GM18507 (cell line): ENCODE results near the gene MRPL53.

Experiments
- DNase-seq: peaks from one replicate; pipeline ENCODE4 v3.0.0; 2011; ENCODE audit warnings: low read depth; ENCODE audit not compliant: insufficient read length; ENCODE audit errors: extremely low spot score
- FAIRE-seq: peaks from 2 replicates; lab custom pipeline; 2011; peaks lifted over from hg19 to GRCh38; lab: Jason Lieb, UNC

The MRPL53 gene

DNA sequence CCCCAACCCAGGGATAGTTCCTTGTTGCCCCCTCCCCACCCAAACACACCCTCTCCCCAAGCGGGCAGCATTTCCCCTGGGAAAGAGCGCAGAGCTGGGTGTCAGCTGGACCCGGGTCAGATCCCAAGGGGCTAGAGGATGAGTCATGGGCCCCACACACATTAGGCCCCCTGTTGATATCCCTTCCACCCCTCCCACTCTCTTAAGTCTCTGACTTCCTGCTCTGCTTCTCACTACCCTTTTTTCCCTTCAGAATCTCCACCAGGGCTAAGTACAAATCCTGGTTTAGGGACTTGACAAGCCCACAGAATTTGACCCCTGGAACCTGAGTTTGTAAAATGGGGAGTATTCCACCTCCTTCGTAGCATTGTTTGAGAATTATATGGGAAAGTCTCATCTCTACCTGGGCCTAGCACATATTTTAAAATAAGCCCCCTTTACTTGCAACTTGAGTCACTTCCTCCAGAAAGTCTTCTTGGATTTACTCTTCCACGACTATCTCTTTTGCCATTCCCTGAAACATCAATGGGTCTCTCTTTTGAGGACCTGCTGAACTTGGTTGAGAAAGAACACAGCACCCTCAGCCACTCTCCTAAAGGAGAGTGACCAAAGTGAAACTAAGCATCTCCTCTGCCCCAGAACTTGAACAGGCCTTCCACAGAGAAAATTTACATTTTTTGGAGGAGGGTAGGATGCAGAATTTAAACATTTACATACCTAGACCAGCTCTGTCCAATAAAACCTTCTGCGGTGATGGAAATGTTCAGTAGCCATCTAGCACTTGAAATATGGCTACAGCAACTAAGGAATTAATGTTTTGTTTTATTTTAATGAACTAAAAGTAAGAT lies 35.4 kb downstream of the MRPL53 start:
- peak; percentile 28 for DNase-seq

DNA sequence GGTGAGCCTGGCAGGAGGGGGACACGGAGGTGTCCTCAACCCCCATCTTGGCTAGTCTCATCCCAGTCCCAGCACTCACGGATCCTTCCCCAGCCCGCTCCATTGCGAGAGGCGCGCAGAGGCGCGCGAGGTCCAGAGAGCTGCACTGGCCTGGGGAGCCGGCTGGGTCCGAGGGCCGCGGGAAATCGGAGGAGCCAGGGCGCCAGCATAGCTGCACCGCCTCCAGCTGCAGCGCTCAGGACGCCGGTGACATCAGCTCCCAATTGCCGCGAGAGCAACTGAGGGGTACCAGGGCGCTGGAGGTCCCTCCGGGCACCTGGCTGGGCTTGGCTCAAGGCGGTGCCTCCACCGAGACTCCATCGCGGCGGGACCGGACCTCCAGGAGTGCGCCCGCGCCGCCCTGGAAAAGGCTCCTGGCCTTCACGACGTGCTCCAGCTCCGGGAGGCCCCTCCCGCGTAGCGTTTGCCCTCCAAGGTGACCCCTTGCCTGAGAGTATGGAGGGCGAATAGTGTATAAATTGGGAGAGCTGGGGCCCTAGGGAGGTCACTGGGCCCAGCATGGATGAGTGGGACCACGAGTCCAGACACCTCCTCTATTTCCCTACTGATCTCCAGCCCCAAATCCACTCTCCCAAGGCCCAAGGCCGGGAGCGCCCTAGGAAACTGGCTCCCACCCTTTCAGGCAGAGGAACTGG lies 36.2 kb downstream of the MRPL53 start:
- no peak for FAIRE-seq

More for the DNA sequence above, 35.4 kb downstream of the MRPL53 start:
- FAIRE-seq, result peak; percentile 51

DNA sequence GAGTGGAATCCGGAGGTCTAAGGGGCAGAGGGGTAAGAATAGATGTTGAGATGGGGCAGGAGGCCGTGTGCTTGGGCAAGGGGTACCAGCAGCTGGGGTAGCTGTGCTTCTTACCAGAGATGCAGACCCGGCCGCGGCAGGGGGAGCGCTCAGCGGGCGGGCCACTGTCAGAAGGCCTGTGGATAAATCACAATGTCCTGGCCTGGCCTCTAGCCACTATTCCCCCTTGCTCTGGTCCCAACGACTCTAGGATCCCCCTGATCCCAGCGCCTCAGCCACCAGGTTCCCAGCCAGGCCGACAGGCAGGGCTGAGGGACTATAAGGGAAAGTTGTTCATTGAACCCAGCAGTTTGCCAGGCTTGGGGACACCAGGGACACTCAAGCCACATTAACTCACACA lies 42.0 kb downstream of the MRPL53 start:
- FAIRE-seq (no peak), DNase-seq (no peak)

More for the DNA sequence above, 36.2 kb downstream of the MRPL53 start:
- DNase-seq, result no peak

DNA sequence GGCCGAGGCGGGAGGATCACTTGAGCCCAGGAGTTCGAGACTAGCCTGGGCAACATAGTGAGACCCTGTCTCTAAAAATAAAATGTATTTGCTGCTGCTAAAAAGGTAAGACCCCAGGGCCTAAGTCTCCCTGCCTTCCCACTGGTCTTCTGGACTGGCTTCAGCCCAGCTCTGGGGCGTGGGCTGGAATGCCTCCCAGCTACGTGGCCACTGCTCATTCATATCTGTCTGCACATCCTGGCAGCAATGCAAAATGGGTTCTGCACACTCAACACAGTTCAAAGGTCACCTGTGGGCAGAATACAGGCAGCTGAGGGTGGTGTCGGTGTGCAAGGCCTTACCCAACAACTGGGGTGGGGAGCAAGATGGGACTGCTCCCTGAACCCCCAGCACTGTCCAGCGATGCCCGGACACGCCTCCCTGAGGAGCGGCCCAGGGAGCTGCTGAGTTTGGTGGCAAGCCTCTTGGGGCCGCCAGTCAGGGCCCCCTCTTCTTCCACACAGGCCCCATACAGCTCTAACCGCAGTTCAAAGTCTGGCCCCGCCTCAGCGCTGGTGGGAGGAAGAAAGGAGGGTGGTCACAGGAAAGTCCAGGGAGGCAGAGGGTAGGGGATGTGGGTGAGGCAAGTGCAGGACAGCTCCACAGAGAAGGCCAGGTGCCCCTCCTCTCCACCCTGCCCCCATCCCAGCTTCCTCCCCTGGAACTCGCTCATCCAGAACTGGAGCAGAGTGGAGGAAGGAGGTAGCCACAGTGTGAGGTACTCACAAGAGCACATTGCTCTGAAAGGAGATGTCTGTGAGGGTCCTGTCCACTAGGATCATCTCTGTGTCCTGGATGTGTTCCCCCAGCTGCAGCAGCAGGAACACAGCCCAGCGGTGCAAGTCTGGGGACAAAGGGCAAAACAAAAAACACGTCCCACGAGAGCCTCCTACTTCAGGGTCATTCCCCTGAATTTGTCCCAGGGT lies 42.7 kb downstream of the MRPL53 start:
- no peak for FAIRE-seq
- no peak for DNase-seq

DNA sequence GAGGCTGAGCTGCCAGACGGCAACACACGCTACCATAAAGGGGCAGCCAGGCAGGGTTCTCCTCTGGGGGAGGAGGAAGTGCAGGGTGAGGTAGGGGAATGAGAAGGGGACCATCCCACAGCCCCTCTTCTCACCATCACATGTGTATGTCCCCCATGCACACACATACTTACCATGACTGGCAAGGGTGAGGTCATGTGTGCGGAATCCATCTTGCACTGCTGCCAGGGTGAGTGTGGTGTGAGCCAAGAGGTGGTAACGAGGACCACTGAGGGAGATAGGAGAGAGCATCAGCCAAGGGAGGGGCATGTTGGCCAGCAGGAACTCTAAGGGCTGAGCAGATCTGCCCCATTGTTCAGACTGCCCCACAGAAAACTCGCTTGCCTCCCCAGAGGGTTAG lies 43.8 kb downstream of the MRPL53 start:
- FAIRE-seq, result no peak

DNA sequence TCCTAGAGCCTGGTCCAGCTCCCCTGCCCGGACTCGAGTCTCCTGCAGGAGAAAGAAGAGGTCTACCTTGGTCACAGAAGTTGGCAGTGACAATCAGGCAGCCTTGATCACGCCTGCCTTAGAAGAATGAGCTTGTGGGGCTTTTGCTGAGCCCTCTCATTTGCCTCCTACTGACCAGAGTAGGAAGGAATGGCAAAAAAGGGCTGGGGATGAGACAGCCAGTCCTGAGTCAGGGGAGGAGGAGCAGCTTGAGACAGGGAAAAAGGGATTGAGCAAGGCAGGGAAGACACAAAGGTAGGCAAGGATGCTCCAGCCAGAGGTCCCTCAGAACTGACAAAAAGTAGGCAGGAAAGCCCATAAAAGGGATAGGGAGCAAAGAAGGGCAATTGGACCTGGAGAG lies 44.9 kb downstream of the MRPL53 start:
- no peak for FAIRE-seq

More for the DNA sequence above, 43.8 kb downstream of the MRPL53 start:
- DNase-seq, result no peak

DNA sequence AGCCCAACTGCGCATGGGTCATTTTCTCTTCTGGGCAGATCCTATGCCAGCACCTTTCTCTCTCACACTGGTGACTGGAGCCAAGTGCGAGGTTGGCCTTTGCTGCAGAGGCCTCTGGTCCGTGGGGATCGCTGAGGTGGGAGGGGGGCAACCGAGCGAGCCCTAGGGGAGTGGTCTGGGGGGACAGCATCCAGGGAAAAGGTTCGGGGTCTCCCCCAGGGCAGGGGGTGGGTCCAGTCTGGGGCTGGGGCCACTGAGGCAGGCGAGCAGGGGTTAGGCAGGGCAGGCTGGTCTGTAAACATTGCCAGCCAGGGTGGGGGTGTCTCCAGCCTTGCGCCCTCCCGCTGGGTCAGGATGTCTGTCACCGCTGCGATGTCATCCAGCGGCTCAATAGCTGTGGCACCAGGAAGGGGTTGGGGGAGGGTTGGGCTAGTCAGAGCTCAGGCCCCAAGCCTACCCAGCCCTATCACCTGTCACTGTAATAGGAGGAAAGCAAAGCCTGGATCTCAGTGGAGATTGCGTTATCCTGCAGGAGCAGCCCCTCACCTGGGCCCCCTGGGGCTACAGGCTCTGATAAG lies 46.2 kb downstream of the MRPL53 start:
- no peak for FAIRE-seq
- DNase-seq, result no peak

More for the DNA sequence above, 44.9 kb downstream of the MRPL53 start:
- DNase-seq, result no peak

DNA sequence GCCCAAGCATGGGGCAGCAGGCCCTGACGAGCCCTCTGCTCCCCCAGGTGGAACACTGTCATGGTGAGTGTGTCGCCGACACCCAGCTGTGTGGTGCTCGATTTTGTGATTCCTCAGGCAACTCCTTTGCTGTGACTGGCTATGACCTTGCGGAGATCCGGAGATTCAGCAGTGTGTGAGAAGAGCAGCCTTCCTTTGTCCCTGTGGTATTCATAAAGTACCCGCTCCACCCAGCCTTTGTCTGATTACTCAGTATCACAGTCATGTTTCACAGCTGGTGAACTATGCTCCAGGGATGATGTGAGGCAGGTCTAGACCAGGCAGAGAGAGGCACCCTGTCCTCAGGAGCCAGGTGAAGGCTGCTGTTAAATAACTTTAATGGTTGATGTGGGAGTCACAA lies 47.0 kb downstream of the MRPL53 start:
- no peak for FAIRE-seq
- DNase-seq, result no peak

DNA sequence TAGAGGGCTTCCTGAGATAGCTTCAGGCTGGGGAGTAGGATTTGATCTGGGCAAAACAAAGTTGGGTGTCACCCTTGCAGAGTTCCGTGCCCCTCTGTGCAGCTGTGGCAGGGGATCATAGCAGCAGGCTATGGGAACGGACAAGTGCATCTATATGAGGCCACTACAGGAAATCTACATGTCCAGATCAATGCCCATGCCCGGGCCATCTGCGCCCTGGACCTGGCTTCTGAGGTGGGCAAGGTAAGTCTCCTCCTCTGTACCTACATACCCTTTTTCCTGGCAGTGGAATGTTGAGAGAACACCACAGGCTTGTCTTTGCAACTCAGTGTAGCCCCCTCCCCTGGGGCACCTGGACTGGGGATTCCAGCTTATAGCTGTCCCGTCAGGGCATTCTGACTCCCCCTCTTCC lies 47.5 kb downstream of the MRPL53 start:
- FAIRE-seq (no peak), DNase-seq (no peak)

DNA sequence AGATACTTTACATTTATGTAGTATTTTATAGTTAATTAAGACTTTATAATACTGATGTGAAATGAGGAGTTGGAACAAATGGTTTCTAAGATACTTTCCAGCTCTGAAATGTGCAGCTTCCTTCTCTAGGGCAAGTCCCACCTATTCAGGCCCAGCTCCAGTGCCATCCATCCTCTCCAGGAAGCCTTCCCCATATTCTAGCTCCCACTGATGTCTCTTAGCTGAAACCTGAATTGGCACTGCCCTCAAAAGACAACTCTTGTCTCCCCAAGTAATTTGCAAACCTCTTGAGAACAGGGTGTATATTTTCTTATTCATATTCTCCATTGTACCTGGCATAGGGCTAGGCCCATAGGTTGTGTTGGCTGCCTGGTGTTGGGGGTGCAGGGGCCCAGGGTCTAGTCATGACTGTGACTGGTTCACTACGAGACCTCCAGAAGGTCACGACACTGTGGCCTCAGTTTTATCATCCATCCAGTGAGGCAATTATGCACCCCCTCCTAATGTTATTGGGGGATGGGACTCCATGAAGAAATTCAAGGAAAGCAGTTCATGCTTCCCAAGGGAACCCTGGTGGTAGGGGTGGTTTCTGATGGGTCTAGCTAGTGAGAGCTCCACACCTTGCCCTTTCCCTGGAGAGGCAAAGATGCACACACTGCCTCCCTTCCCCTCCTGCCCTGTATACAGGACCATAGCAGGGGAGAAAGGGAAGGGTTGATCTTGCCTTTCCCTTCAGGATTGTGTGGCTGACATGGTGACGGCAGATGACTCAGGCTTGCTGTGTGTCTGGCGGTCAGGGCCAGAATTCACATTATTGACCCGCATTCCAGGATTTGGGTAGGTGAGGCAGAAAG lies 48.1 kb downstream of the MRPL53 start:
- no peak for FAIRE-seq
- DNase-seq, result no peak

DNA sequence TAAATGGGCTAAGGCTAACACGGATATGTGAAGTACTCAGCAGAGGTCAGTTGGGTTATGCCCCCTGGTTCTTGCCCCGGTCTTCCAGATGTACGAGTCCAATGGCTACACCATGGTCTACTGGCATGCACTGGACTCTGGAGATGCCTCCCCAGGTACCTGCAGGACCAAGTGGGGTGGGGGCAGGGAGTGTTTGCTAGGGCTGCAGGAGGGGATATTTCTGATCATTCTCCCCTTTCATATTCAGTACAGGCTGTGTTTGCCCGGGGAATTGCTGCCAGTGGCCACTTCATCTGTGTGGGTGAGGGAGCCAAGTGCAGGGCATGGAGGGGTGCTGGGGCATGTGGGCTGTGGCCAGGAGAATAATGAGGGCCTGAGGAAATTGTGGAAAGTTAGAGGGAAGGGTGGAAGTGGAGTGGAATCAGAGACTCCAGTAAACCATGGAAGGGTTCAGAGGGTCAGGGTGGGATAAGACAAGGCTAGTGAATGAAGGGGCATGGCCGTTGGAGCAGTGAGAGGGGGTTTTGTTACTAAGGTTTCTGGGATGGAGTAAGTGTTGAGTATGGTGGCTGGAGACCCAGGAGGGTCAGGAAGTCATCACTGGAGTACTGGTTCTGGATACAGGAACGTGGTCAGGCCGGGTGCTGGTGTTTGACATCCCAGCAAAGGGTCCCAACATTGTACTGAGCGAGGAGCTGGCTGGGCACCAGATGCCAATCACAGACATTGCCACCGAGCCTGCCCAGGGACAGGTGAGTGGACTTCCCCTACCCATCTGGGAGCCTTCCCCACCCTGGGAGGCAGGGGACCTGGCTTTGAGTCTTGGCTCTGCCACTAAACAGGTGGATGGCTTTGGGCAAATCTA lies 49.0 kb downstream of the MRPL53 start:
- FAIRE-seq (no peak), DNase-seq (no peak)
